Keratinocyte (primary cell): ENCODE results near the gene MBTPS1.

Experiments
- EZH2 ChIP-seq: IDR thresholded peaks from one replicate; pipeline ENCODE4 v1.6.1; 2012; ENCODE audit warnings: inconsistent platforms, mild to moderate bottlenecking, low read length, moderate library complexity
- TF ChIP-seq, protein P1 (sequence below), 3 experiments: IDR thresholded peaks in 1 of 3; conservative IDR thresholded peaks in 1 of 3; optimal IDR thresholded peaks in 1 of 3; 2 replicates in 2 of 3; 3 replicates in 1 of 3; pipeline versions ENCODE3 to v1.5.1; 2011; ENCODE audit warnings: low read length in 3 of 3, mild to moderate bottlenecking in 3 of 3, moderate library complexity in 2 of 3, control low read depth in 1 of 3, inconsistent platforms in 1 of 3; ENCODE audit not compliant: insufficient read depth in 2 of 3; ENCODE audit errors: extremely low read depth in 1 of 3

DNA sequence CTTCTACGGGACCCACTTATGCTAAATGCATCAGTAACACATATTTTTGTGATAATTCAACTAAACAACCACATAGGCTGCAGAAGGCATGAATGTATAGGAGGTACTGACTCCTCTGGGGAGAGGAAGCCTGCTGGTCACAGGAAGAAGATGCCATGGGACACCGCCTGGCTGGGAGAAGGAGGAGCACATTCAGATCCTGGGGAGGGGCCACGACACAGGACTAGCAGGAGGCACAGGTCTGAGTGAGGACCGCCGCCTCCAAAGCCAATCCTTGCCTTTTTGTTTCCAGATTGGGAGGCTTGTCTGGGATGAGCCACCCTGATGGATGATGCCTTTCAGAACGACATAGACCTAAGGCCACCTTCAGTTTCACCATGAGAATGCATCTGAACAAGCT is 34.6 kb downstream of the MBTPS1 start:
- TF ChIP-seq, protein P1, sequence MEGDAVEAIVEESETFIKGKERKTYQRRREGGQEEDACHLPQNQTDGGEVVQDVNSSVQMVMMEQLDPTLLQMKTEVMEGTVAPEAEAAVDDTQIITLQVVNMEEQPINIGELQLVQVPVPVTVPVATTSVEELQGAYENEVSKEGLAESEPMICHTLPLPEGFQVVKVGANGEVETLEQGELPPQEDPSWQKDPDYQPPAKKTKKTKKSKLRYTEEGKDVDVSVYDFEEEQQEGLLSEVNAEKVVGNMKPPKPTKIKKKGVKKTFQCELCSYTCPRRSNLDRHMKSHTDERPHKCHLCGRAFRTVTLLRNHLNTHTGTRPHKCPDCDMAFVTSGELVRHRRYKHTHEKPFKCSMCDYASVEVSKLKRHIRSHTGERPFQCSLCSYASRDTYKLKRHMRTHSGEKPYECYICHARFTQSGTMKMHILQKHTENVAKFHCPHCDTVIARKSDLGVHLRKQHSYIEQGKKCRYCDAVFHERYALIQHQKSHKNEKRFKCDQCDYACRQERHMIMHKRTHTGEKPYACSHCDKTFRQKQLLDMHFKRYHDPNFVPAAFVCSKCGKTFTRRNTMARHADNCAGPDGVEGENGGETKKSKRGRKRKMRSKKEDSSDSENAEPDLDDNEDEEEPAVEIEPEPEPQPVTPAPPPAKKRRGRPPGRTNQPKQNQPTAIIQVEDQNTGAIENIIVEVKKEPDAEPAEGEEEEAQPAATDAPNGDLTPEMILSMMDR (optimal IDR thresholded peaks at IDR 0.05 in 1 of 3, IDR thresholded peaks at IDR 0.05 in 1 of 3, conservative IDR thresholded peaks at IDR 0.05 in 1 of 3; ENCODE audit: extremely low read depth in 1 of 3, insufficient read depth in 2 of 3, low read length in 3 of 3): no peak
- no peak for TF ChIP-seq EZH2
